ENCODE data around the gene SULT4A1. TPM values are rescaled to one million over a fixed set of nuclear protein-coding genes. Genes with fewer than 3 reads are reported as not detected.
"Not testable (repeated sequence)": the region's sequence is repeated elsewhere in the genome, so short reads cannot be mapped to it uniquely, and the experiment has no call there.

SULT4A1 gene
- total RNA-seq, 1 donor from 2014 or later = not detected

GRCh38 chr22:43904412-43904811 is 42.1 kb upstream of the SULT4A1 start:
- H3K9me3 ChIP-seq; H3K4me3 ChIP-seq; H3K27ac ChIP-seq; intact Hi-C loops (cut with DNase I); H3K27me3 ChIP-seq; ATAC-seq; H3K4me1 ChIP-seq; DNase-seq; H3K36me3 ChIP-seq: not testable (repeated sequence)
- TF ChIP-seq, protein P1, sequence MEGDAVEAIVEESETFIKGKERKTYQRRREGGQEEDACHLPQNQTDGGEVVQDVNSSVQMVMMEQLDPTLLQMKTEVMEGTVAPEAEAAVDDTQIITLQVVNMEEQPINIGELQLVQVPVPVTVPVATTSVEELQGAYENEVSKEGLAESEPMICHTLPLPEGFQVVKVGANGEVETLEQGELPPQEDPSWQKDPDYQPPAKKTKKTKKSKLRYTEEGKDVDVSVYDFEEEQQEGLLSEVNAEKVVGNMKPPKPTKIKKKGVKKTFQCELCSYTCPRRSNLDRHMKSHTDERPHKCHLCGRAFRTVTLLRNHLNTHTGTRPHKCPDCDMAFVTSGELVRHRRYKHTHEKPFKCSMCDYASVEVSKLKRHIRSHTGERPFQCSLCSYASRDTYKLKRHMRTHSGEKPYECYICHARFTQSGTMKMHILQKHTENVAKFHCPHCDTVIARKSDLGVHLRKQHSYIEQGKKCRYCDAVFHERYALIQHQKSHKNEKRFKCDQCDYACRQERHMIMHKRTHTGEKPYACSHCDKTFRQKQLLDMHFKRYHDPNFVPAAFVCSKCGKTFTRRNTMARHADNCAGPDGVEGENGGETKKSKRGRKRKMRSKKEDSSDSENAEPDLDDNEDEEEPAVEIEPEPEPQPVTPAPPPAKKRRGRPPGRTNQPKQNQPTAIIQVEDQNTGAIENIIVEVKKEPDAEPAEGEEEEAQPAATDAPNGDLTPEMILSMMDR (IDR thresholded peaks at IDR 0.05) = peak; percentile 39

DNA sequence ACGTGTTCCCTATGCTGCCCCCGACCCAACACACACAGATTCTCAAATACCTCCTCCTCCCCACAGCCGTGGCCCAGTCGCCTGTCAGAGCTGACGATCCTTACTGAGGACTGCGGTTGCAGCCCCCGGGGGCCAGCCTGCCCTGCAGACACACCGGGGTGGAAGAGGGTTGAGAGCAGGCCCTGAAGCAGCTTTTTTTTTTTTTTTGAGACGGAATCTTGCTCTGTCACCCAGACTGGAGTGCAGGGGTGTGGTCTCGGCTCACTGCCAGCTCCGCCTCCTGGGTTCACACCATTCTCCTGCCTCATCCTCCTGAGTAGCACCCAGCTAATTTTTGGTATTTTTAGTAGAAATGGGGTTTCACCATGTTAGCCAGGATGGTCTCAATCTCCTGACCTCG is 40.7 kb upstream of the SULT4A1 start:
- intact Hi-C loops (cut with DNase I); H3K4me1 ChIP-seq; H3K27me3 ChIP-seq; H3K36me3 ChIP-seq; H3K9me3 ChIP-seq; ATAC-seq; DNase-seq; H3K4me3 ChIP-seq; H3K27ac ChIP-seq: not testable (repeated sequence)

DNA sequence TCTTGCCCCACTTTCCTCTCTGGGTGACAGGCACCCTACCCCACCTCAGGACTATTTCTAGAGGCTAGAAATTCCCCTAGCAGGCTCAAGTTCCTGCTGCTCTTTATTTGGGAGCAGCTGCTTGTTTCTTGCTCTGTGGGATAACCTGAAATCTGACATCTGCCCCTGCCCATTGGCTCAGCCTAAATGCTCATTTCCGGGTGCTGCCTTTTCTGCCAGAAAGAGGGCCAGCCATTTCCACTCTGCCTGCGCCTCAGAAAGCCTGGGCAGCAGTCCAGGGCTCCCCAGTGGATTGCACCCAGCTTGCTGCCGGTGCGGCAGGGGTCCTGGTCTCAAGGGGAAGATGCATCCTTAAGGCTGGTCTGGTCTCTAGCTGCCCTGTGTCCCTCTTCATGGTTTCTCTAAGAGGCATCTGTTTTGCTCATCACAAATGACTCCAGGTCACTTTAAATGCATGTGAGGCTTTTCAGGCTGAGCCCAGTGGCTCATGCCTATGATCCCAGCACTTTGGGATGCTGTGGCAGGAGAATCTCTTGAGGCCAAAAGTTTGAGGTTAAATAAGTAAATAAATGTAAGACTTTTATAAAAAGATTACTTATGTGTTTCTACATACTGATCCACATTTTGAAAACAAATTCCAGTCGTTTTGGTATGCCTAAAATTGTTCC is 39.8 kb upstream of the SULT4A1 start:
- H3K36me3 ChIP-seq = no peaks in the 10 kb centered on the region
- ATAC-seq = no peak
- peaks cover 4% of the 10 kb centered on the region for H3K27me3 ChIP-seq
- H3K4me1 ChIP-seq = no peaks in the 10 kb centered on the region
- H3K27ac ChIP-seq = no peak overlapping the region
- intact Hi-C loops (cut with DNase I) = no loop called here
- no peaks in the 10 kb centered on the region for H3K9me3 ChIP-seq
- no peak for DNase-seq
- TF ChIP-seq, protein P1 (IDR thresholded peaks at IDR 0.05) = no peak
- H3K4me3 ChIP-seq = no peak overlapping the region

DNA sequence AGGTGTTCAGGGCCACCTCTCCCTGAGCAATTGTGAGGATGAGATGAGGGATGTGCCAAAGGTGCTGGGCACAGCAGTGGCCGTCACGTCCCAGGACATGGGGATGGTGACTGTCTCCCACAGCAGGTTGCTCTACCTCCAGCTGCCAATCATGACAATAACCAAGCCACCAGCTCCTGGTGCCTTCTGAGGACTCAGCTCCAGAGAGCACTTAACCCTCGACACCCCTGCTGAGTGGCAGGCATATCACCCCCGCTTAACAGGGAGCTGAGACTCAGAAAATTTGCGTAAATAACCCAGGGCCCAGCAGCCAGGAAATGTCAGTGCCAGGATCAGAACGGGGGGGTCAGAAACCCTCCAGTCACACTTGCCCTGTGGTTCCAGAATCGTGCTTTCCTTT is 37.9 kb upstream of the SULT4A1 start:
- ATAC-seq (no peak), DNase-seq (no peak)
- Histone ChIP-seq H3K27ac (no peak overlapping the region), H3K4me1 (no peaks in the 10 kb centered on the region), H3K9me3 (no peaks in the 10 kb centered on the region), H3K27me3 (peaks cover 4% of the 10 kb centered on the region), H3K36me3 (no peaks in the 10 kb centered on the region), H3K4me3 (no peak overlapping the region)
- TF ChIP-seq, protein P1 (IDR thresholded peaks at IDR 0.05) = no peak
- intact Hi-C loops (cut with DNase I) = no loop called here

DNA sequence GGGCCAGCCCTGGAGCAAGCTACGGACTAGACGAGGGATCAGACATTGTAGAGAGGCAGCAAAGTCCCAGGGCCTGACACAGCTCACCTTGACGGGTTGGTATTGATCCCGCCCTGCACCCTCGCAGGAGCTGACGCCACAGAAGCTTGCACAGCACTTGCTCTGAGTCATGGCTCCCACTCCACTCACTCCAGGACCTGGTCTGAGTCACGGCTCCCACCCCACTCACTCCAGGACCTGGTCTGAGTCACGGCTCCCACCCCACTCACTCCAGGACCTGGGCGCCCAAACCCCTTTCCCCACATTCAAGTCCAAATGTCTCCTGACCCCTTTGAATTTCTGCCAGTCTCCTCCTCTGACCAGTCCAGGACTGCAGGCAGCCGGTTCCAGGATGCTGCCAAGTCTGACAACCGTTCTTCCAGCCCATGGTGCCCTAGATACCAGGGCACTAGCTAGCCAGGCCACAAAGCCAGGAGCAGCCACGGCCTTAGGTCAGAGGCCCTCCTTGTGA is 35.5 kb upstream of the SULT4A1 start:
- ATAC-seq (no peak), DNase-seq (no peak)
- Histone ChIP-seq H3K36me3 (no peaks in the 10 kb centered on the region), H3K27me3 (peaks cover 16% of the 10 kb centered on the region), H3K27ac (no peak overlapping the region), H3K9me3 (no peaks in the 10 kb centered on the region), H3K4me3 (no peak overlapping the region), H3K4me1 (no peaks in the 10 kb centered on the region)
- intact Hi-C loops (cut with DNase I) = no loop called here
- TF ChIP-seq, protein P1 (IDR thresholded peaks at IDR 0.05) = no peak

DNA sequence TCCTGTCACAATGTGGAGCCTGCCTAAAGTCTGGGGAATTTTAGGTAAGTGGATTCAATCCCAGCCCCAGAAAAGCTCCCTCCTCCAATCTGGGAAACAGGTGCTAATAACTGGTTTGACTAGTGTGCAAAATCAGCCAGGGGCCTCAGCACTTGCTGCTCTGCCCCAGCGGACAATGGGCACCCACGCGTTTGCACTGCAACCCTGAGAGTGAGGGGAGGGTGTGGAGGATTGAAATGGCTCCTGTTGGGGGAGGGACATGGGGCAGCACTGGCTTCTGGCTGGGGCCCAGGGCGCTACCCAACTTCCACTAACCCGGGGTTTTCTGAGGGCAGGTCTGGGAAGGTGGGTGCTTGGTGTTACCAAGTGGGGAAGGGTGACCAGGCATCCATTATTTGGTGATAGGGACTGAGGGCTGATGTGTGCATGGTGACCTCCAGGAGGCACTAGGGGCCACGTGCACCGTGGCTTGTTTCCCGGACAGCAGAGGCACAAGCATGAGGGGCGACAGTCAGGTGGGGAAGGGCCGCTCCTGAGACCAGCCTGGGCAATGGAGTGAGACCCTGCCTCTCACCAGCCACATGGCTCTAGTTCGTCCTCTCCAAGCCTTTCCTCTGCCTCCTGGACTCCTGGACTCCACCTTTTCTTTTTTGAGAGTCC is 33.8 kb upstream of the SULT4A1 start:
- Histone ChIP-seq H3K9me3 (no peaks in the 10 kb centered on the region), H3K27ac (no peak overlapping the region), H3K4me1 (no peaks in the 10 kb centered on the region), H3K4me3 (no peak overlapping the region), H3K36me3 (no peaks in the 10 kb centered on the region), H3K27me3 (peaks cover 31% of the 10 kb centered on the region)
- ATAC-seq (no peak), DNase-seq (no peak)
- intact Hi-C loops (cut with DNase I) = no loop called here
- TF ChIP-seq, protein P1 (IDR thresholded peaks at IDR 0.05) = no peak

Measured in upper lobe of right lung (tissue), 1 donor.